Activated CD4-positive, CD25-positive, alpha-beta regulatory T cell treated with anti-CD3 and anti-CD28 coated beads, Interleukin-2, amount 50 U/mL, for 24 hours (primary cell): ENCODE data around the gene KAZN.

Experiments
- ATAC-seq, 2 donors: fragments of 150-1000 bp; cut with Tn5 transposase; one replicate each; pipeline ENCODE4 v1.10.0; 2021; ENCODE audit warnings: mild to moderate bottlenecking in 1 of 2, moderate library complexity in 1 of 2

KAZN gene

GRCh38 chr1:15046487-15047165 lies 448.1 kb downstream of the KAZN start:
- no peak for ATAC-seq

GRCh38 chr1:15047237-15047636 lies 448.8 kb downstream of the KAZN start:
- no peak for ATAC-seq

- no peak for ATAC-seq
Measured at GRCh38 chr1:15048437-15048980, 450.0 kb downstream of the KAZN start.

- ATAC-seq: no peak
Measured at GRCh38 chr1:15049067-15049466, 450.6 kb downstream of the KAZN start.

GRCh38 chr1:15051882-15052528 lies 453.5 kb downstream of the KAZN start:
- ATAC-seq: no peak

GRCh38 chr1:15053153-15053552 lies 454.7 kb downstream of the KAZN start:
- ATAC-seq: no peak

GRCh38 chr1:15055736-15056415 lies 457.4 kb downstream of the KAZN start:
- ATAC-seq: no peak

GRCh38 chr1:15056515-15057285 lies 458.2 kb downstream of the KAZN start:
- ATAC-seq: no peak

GRCh38 chr1:15057834-15058233 lies 459.3 kb downstream of the KAZN start:
- ATAC-seq: no peak

GRCh38 chr1:15058261-15058660 lies 459.8 kb downstream of the KAZN start:
- ATAC-seq: no peak

- ATAC-seq: no peak
Measured at GRCh38 chr1:15060104-15060503, 461.6 kb downstream of the KAZN start.

GRCh38 chr1:15062479-15063099 lies 464.1 kb downstream of the KAZN start:
- no peak for ATAC-seq

- ATAC-seq: no peak
Measured at GRCh38 chr1:15063346-15063745, 464.9 kb downstream of the KAZN start.

- ATAC-seq: no peak
Measured at GRCh38 chr1:15063783-15064182, 465.3 kb downstream of the KAZN start.

GRCh38 chr1:15064217-15064929 lies 465.9 kb downstream of the KAZN start:
- no peak for ATAC-seq

GRCh38 chr1:15065291-15065690 lies 466.8 kb downstream of the KAZN start:
- no peak for ATAC-seq

- no peak for ATAC-seq
Measured at GRCh38 chr1:15065736-15066135, 467.3 kb downstream of the KAZN start.

GRCh38 chr1:15066191-15066590 lies 467.7 kb downstream of the KAZN start:
- ATAC-seq: no peak

- ATAC-seq: no peak
Measured at GRCh38 chr1:15067148-15067547, 468.7 kb downstream of the KAZN start.

- no peak for ATAC-seq
Measured at GRCh38 chr1:15068152-15068551, 469.7 kb downstream of the KAZN start.

- no peak for ATAC-seq
Measured at GRCh38 chr1:15068997-15069396, 470.5 kb downstream of the KAZN start.
